8988T (cell line): Measurements from ENCODE around the gene ANTKMT.
"Not testable (repeated sequence)": the region's sequence is repeated elsewhere in the genome, so short reads cannot be mapped to it uniquely, and the experiment has no call there.

Experiments
- DNase-seq: peaks from one replicate; pipeline ENCODE4 v3.0.0; 2011

ANTKMT gene

DNA sequence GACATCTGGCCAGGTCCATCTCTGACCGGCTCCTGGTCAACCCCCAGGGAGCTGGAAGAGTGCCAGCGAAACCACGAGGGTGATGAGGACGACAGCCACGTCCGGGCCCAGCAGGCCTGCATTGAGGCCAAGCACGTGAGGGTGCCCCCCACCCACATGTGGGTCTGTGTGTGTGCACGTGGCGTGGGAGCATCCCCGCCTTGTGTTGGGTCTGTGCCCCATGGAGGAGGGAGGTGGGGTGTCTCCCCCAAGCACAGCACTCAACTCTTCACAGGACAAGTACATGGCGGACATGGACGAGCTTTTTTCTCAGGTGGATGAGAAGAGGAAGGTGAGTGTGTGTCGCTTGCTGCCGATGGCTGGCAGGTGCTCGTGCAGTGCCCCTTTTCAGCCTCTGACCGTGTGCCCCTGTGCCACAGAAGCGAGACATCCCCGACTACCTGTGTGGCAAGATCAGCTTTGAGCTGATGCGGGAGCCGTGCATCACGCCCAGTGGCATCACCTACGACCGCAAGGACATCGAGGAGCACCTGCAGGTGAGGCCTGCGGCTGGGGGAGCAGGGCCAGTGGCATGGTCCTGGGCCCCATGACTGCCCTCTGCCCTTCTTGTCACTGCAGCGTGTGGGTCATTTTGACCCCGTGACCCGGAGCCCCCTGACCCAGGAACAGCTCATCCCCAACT lies 39.1 kb upstream of the ANTKMT start:
- DNase-seq, result no peak

DNA sequence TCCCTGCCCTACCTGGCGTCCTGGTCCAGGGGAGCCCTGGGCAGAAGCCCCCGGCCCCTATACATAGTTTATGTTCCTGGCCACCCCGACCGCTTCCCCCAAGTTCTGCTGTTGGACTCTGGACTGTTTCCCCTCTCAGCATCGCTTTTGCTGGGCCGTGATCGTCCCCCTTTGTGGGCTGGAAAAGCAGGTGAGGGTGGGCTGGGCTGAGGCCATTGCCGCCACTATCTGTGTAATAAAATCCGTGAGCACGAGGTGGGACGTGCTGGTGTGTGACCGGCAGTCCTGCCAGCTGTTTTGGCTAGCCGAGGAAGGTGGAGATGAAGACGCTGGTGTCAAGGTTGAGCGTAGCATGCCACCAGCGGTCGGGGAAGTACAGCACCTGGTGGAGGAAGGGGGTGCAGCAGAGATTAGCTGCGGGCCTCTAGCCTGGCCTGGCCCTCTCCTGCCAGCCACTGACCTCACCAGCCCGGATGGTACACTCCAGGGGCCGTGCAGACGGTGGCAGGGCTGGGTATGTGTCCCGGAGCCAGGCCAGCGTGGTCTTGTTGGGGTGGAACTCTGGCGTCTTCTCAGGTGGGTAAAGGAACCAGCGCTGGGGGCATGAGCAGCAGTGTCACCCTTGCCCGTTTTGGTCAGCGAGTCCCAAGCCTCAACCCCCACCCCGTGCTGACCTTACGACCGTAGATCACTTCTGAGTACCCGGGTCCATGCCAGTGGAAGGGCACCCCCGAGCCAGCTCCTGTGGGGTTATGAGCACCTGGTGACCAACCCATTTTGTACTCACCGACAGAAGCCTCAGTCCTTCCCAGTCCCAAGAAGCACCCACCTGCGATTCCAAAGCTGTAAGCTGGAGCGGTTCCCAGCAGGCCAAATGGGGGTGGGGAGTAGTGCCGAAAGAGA lies 38.2 kb upstream of the ANTKMT start:
- no peak for DNase-seq

DNA sequence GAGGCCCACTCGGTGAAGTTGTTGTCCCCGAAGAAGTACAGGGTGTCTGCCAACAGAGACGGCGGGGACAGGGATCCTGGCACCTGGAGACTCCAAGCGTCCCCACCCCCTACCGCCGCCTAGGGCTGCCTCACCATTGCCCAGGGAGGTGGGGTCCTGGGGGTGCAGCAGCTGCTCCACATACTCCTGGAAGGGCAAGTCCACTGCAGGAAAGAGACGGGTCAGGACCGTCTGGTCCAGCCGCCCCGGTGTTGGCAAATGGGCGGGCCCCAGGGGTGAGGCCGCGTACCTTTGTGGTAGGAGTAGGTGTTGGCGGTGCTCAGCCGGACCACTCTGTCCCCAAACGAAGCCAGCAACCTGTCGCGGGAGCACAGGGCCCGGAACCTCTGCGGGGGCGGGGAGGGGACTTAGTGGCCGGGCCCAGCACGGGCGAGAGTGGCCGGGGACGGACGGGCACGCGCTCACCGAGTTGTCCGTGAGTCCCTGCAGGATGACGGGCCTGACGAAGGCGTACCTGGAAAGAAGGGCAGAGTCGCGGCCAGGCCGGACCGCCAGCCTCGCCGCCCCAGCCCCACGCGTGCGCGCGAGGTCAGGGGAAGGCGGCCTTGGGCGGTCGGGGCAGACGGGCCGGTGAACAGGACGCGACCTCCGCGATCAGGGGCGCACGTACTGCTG lies 37.4 kb upstream of the ANTKMT start:
- no peak for DNase-seq

DNA sequence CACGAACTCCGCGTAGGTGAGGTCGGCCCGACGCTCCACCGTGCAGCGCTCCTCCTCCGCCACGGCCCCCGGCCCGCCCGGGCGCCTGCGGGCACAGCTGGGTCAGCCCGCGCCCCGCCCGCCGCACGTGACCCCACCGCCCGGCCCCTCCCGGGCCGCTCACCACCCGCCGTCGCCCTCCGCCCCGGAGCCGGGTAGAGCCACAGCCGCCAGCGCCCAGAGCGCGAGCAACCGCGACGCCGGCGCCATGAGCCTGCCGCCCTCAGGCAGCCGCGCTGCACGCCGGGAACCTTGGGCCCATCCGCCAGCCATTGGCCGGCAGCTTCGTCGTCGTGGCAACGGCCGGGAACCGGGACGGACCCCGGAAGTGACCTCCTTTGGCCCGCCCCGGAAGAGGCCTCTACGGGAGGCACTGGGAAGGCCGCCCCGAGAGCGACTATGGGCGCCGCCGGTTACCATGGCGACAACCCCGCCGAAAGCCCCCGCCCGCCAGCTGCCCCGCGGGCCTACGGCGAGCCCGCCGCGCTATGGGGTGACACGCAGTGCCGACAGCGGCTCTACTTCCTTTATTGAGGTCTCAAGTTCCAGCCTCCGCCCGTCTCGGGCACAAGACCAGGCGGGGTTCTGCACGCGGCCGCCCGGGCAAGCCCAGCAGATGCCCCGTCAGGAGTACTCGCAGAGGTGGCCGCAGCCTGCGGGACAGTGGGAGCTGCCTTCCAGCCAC lies 36.7 kb upstream of the ANTKMT start, which contains the start of gene JMJD8:
JMJD8 (minus strand) TSS at position 264 of the 724 bp plus-strand sequence; CDS start at position 249, 15 bp downstream.
- peak; percentile 95 for DNase-seq

DNA sequence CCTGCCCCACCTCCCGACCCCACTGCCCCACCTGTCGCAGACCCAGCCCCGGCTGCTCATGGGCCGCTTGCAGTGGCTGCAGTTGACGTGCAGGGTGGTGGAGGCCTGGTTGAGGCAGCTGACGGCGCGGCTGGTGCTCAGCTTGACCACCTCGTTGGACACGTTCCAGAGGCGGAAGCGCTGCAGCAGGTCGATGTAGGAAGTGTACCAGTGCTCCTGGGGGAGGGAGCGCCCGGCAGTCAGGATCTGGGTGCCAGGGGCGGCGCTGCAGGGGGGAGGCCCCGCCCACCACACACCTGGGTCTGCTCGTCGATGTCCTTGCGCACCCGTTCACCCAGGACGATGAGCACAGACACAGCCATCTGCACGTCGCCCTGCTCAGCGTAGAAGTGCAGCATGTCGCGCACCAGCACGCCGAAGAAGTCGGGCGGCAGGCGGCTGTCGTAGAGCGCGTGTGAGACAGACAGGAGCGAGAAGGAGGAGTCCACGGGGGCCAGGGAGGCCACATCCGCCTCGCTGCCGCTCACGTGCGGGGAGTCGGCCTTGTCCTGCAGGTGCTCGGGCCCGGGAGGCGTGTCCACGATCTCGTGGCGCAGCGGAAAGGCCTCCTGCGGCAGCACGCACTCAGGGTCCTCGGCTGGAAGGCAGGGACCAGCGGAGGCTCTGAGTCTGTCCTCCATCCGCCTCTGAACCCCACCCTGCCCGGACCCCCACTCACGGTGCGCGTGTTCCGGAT lies 35.8 kb upstream of the ANTKMT start:
- DNase-seq, result no peak

DNA sequence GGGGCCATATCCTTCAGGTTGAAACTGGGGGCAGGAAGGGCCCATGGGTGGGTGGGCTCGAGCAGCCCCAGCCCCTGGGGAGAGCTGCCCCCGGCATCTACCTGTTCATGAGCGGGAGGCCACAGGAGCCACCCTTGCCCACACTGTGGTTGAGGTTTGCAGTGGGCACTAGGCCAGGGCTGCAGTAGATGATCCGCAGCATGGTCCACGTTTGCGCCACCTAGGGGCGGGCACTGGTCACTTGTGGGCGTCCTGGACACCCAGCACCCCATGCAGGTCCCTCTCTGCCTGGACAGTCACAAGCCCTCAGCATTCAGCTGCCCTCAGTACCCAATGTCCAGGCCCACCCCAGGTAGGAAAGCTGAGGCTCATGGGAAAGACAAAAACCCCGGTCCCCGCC lies 35.0 kb upstream of the ANTKMT start:
- no peak for DNase-seq

DNA sequence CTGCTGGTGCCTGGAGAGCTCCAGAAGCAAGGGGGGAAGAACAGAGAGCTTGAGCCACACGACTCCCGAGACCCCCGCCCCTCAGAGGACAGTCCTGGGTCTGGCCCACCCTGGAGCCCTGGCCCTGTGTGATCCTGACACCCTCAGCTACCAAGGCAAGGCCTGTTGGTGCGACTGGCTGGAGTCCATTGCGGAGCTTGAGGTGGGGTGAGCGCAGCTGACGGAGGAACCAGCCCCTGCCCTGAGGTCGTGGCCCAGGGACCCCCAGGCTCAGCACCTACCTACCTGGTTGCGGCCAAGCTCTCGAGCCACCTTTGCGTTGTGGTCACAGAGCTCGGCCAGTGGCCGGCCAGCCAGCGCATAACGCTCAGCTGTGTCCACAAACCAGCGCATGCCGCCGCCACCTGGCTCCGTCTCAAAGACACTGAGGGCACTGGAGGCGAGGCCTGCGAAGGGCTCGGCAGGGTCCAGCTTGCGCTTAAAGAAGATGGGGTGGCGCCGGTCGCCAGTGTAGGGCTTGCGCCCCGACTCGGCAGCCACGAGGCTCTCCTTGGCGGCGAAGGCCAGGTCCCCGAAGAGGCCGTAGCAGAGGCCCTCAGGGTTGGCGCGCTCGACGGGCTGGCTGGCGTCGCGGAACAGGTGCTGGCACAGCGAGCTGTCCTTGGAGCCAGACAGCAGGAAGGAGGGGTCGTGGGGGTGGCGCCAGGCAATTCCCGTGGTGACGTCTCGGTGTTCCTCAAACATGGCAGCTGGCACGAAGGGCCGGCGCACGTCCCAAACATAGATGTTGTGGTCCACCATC lies 34.3 kb upstream of the ANTKMT start:
- no peak for DNase-seq

DNA sequence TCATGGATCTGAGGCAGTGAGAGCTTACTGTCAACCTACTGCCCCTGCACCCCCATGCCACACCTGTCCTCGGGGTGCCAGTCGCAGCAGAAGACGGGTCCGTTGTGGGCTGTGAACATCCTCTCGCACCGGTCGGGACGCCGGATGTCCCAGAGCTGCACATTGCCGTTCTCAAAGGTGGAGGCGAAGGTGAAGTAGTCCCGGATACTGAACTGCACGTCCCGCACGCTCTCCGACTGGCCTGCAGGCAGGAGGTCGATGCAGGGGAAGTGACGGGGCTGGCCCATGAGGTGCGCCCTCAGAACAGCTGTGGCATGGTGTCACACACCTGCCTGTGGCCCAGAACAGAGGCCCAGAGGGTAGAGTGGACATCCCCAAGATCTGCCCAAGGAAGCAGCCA lies 33.4 kb upstream of the ANTKMT start:
- no peak for DNase-seq

DNA sequence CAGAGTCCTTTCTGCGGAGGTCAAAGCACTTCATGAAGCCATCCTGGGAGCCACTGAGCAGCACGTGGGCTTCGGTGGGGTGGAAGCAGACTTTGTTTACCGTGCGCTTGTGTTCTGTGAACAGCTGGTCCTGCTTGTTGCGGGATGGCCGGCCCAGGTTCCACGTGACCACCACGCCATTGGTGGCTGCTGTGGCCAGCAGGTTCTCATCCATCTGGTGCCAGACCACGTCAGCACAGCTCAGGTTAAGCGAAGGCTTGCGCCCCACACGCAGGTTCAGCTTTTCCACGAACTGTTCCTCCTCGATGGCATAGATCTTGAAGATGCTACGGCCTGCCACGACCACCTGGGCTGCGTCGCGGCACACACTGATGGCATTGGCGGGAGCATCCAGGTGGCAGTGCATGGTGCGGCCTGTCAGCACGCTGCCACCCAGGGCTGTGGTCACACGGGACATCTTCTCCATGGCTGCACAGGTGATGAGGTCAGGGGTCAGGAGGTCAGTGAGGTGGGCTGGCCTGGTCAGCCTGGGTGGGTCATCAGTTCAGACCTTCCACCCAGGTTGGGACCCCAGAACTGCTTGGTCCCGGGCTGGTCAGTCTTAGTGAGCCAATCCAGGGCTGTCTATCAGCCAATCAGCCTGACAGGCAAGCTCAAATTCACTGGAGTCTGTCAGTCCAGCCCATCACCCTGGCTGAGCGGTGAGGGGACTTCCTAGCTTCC lies 31.6 kb upstream of the ANTKMT start:
- DNase-seq, result no peak

DNA sequence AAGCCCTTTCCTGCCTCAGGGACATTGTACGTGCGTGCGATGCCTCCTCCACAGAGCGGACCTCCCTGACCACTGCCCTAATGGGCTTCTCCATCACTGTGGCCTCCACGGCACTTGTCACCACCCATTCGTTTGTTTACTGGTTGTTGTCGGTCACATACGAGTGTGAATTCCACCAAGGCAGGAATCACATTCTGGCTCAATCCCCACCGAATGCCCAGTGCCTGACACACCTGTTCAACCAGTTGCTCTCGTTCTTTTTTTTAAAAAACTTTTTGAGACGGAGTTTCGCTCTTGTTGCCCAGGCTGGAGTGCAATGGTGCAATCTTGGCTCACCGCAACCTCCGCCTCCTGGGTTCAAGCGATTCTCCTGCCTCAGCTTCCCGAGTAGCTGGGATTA lies 29.7 kb upstream of the ANTKMT start:
- DNase-seq, result not testable (repeated sequence)

DNA sequence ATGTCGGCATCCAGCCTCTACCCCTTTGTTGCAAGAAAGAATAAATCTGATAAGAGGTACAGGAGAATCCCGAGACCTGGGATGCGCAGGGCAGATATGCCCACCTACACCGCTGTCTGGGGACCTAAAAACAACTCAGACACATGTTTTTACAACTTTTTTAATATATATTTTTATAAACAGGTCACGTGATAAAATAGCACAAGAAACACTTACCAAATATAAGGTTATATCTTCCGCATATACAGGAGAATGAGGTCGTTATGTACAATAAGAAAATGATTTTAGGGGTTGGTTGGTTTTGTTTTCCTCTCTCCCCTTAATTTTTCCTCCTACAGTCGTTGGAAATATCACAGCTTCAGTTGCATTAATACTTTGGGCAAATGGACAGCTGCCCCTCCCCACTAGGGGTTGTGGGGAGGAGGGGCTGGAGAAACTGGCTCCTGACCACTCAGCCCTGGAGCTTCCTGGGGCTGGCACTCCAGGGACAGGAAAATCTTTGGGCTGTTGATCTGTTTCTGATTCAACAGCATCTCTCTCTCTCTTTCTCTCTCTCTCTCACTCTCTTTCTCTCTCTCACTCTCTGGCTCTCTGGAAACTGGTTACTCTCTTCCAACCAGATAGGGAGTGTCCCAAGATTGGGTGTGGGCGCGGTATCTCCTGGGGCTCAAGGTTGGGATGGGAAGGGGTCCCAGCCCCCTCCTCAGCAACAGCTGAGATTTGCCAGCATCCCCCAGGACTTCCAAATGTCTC lies 28.4 kb upstream of the ANTKMT start:
- no peak for DNase-seq

DNA sequence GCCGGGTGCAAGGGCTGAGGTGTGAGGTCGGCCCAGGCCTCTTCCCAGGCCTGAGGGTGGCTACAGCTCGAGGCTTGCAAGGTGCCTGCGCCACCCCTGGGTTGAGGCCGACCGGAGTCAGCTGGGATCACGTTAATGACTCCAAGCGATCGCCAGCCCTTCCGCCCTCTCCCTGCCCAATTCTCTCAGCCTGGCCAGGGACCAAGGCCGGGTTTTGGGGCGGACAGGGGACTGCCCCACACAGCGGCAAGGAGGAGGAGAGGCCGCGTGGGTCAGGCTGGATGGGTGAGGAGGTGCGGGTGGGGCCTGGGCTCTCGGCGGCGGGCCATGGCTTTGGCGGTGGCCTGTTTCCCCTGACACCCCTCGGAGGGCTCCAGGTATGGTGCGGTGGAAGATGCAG lies 27.6 kb upstream of the ANTKMT start:
- DNase-seq, result no peak

DNA sequence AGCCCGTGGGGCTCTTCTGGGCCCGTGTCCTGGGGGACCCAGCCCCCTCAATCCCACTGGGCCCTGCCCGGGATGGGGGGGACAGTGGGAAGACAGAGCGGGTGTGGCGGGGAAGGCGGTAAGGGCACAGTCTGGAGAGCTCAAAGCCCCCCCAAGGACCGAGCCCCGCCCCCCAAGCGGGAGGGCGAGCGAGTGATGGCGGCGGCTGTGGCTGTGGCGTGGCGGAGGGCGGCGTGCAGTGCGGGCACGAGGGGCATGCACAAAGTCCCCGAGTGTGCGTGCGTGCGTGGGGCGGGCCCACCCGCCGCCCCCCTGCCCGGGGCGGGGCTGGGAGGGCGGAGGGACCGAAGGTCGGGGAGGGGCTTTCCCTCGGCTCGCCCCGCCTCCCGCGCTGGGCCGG lies 27.2 kb upstream of the ANTKMT start:
- no peak for DNase-seq

DNA sequence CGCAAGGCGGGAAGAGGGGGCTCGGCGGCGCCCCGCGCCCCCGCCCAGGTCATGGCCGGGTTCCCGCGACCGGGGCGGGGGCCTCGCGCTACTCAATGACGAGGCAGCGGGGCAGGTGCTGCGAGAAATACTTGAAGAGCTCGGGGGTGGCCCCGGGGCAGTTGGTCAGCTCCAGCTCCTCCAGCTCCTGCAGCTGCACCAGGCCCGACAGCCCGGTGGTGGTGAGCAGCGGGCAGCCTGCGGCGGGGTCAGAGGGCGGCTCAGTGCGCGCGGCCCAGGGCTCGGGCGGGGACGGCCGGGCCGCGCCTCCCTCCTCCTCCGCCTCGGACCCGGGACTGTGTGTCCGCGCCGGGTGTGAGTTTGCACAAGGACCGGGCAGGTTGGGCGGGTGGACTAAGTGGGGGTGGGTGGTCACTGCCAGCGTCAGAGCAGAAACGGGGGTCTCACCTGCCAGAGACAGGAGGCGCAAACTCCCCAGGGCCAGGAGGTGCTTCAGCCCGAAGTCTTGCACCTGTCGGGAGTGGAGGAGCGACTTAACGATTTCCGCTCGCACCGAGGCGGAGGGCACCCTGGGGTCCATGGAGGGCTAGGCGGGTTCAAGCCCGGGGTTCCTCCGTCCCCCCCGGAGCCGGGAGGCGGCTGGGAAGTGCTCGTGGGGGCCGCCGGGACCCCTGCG lies 26.6 kb upstream of the ANTKMT start:
- no peak for DNase-seq

DNA sequence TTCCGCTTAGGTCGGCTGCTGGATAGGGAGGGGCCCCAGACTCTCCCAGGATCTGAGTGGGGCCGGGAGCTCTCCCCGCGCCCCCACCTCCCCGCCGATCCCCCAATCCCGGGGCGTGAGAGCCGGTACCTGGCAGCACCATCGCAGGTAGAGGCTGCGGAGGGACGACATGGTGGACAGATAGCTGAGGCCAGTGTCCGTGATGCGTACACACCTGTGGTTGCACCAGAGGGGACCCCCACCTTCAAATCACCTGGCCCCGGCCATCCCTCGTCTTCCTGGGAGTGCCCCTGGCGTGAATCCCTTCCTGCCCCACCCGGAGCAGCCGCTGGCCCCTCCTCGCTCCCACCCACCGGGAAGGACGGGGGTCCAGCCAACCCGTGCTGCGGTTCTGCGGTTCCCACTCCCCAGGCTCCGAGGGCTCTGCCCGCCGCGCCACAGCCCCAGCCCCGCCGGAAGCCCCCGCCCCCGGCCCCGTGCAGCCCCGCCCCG lies 26.0 kb upstream of the ANTKMT start:
- DNase-seq, result no peak

DNA sequence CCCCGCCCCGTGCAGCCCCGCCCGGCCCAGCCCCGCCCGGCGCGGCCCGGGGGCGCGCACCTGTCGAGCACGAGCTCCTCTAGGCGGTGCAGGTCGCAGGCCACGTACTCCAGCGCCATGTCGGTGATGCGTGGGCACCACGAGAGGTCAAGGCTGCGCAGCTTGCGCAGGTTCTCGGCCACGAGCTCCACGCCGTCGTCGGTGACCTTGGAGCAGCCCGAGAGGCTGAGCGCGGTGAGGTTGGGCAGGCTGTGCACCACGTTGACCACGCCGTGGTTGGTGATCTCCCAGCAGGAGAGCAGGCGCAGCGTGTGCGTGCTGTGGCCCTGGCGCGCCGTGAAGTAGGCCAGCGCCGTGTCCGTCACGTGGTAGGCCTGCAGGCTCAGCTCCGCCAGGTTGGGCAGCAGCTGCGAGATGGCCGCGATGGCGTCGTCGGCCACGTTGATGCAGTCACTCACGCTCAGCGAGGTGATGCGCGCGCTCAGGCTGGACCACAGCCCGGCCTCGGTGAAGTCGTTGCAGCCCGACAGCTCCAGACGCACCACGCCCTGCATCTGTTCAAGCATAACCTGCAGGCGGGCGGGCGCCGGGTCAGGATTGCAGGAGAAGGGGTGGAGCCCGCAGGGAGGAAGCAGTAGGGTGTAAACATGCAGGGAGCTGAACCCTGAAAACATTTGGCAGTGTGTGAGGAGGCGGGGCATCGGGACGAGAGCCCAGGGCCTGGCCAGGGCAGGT lies 25.4 kb upstream of the ANTKMT start:
- no peak for DNase-seq

DNA sequence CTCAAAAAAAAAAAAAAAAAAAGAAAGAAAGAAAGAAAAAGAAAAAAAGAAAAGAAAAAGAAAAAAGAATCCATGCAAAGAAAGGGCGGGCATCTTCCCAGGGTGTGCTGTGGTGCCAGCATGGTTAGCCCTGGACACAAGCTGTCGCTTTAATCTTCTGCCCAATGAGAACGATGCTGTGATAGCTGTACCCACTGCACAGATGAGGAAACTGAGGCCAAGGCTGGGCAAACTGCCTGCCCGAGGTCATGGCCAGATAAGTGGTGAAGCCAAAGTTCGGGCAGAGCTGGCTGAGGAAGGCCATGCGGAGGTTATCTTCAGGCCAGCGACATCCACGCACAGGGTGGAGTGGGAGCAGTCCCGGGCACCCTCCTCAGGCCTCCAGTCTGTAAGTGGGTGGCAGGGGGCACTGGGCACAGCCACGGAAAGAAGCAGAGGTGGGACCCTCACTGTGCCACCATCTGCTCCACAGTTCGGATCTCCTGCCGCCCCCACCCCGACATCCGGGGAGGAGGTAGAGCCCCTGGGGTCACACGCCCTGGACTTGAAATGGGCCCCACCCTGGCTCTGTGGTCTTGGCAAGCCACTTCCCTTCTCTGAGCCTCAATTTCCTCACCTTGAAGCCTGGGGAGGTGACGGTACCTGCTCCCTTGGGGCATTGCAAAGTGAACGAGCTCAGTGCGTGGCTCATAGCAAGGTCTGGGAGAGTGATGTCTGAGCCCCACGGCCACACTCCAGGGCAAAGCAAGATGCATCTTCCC lies 21.9 kb upstream of the ANTKMT start:
- no peak for DNase-seq
